Activated CD4-positive, alpha-beta T cell treated with anti-CD3 and anti-CD28 coated beads, Interleukin-2, amount 10 ng/mL, durations not matched to agents 24 days and 14 days (primary cell): Measurements from ENCODE around the gene ZNF674. TPM values are rescaled to one million over a fixed set of nuclear protein-coding genes. Genes with fewer than 3 reads are reported as not detected.
"Not testable (repeated sequence)": the region's sequence is repeated elsewhere in the genome, so short reads cannot be mapped to it uniquely, and the experiment has no call there.

ENCODE experiments used
- DNase-seq: peaks from one replicate; pipeline ENCODE4 v3.0.0; 2022
- H3K27ac Mint-ChIP-seq: one replicate; pipeline ENCODE4 v1.8.0; 2022; ENCODE audit warnings: mild to moderate bottlenecking, mixed read lengths
- H3K27me3 Mint-ChIP-seq: one replicate; pipeline ENCODE4 v1.8.0; 2022; ENCODE audit warnings: mixed read lengths
- H3K36me3 Mint-ChIP-seq: one replicate; pipeline ENCODE4 v1.8.0; 2022; ENCODE audit warnings: low read depth, mild to moderate bottlenecking, mixed read lengths
- H3K4me1 Mint-ChIP-seq: one replicate; pipeline ENCODE4 v1.8.0; 2021; ENCODE audit warnings: mixed read lengths
- H3K4me3 Mint-ChIP-seq: one replicate; pipeline ENCODE4 v1.8.0; 2022; ENCODE audit warnings: mild to moderate bottlenecking, moderate library complexity, mixed read lengths
- H3K9me3 Mint-ChIP-seq: one replicate; pipeline ENCODE4 v1.8.0; 2021; ENCODE audit warnings: mixed read lengths
- intact Hi-C: fragments of 100-400 bp; cut with micrococcal nuclease; formaldehyde crosslinking; loops from one replicate; pipeline ENCODE4 v1.15.1; 2023
- total RNA-seq: library from RNA; stranded (reverse); gene quantifications from 2 replicates; pipeline ENCODE4 v1.2.3, GENCODE V29; 2022

ZNF674 gene
- total RNA-seq, 1 donor from 2014 or later: 2.1 TPM

DNA sequence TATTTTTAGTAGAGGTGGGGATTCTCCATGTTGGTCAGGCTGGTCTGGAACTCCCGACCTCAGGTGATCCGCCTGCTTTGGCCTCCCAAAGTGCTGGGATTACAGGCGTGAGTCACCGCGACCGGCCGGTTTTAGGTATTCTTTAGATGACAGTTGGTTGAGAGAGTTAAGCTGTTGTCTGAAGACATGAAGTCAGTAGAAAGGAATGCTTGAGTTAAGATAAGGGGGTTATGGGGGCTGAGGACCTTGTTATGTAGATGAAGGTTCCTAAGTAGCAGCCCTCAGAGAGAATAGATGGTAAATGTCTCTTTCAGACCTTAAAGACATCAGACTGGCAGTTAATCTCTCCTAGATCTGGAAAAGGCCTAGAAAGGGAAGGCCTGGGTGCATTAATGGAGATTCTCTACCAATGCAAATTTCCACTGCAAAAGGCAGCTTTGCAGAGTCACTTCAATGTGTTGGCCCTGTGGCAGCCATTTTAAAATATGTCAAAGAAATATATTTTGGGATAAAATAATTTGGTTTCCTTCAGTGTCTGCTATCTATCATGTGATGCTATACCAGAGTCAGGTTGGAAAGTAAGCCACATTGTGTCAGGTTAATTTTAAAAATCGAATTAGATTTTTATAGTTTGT, 6.4 kb upstream of the ZNF674 start:
- DNase-seq: no peak
- H3K27ac Mint-ChIP-seq: no peak overlapping the region
- H3K27me3 Mint-ChIP-seq: no peaks in the 10 kb centered on the region
- H3K36me3 Mint-ChIP-seq: peaks cover 23% of the 10 kb centered on the region
- H3K9me3 Mint-ChIP-seq: no peaks in the 10 kb centered on the region
- no peak overlapping the region for H3K4me3 Mint-ChIP-seq
- H3K4me1 Mint-ChIP-seq: peaks cover 4% of the 10 kb centered on the region
- intact Hi-C loops: no loop called here

DNA sequence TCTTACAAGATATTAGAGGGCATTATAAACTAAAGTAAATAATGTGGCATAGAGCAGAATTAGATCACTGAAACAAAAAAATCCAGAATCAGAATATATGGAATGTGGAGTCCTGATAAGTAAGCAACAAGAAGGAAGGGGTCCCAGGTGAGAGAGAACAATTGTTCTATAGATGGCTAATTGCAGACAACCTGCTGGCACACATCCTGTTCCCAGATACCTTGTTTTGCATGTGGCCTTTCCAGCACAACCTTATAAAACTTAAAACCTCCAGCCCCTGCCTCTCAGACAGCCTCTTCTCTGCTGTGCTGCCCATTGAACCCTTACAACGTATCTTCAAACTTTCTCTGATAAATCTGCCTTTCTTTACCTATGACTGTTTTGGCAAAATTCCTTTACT, 4.7 kb upstream of the ZNF674 start:
- peaks cover 26% of the 10 kb centered on the region for H3K36me3 Mint-ChIP-seq
- no peaks in the 10 kb centered on the region for H3K9me3 Mint-ChIP-seq
- H3K4me1 Mint-ChIP-seq: peaks cover 11% of the 10 kb centered on the region
- no peak overlapping the region for H3K27ac Mint-ChIP-seq
- no peak overlapping the region for H3K4me3 Mint-ChIP-seq
- no peaks in the 10 kb centered on the region for H3K27me3 Mint-ChIP-seq
- intact Hi-C loops: loop anchor here (5.0 kb wide), 2 partner anchors 87 to 242 kb away; no protein-coding TSS in a partner anchor
- no peak for DNase-seq

DNA sequence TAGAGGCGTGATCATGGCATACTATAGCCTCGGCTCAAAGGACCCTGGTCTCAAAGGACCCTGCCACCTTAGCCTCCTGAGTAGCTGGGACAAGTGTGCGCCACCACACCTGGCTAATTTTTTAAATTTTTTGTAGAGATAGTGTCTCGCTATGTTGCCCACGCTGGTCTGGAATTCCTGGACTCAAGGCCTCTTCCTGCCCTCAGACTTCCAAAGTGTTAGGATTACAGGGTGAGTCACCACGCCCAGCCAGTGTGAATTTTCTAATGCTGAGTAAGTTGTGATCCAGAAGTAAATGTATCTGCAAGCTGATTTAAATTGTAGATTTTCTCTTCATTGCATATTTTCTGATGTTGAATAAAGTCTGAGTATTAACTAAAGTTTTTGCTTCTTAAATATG, 2.6 kb upstream of the ZNF674 start:
- intact Hi-C loops: loop anchor here (5.0 kb wide), 2 partner anchors 89 to 244 kb away; no protein-coding TSS in a partner anchor
- Mint-ChIP-seq H3K4me1 (peaks cover 16% of the 10 kb centered on the region), H3K27me3 (no peaks in the 10 kb centered on the region)

DNA sequence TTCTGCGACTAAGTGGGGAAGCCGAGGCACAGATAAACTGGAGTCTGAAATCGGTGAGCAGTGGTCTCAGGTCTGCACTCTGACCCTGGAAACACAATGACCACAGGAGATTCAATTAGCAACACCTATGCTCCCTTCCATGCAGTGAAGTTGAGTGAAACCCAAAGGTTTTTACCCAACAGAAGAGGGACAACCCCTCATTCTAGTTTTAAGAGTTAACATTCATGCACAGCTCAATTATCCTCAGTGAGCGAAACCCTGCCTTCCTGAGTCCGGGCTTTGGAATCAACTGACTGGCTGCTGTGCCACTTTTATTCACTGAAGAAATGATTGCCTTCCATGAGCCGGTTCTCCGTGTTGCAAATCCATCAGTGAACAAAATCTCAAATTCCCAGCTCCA, 694 bp downstream of the ZNF674 start:
- peaks cover 27% of the 10 kb centered on the region for H3K36me3 Mint-ChIP-seq
- DNase-seq, H3K9me3 Mint-ChIP-seq, H3K27me3 Mint-ChIP-seq, intact Hi-C loops: not testable (repeated sequence)
- peaks cover 16% of the 10 kb centered on the region for H3K4me1 Mint-ChIP-seq
- peak overlapping the region; percentile 97 for H3K27ac Mint-ChIP-seq
- H3K4me3 Mint-ChIP-seq: peak overlapping the region; percentile 95

More for the DNA sequence above, 2.6 kb upstream of the ZNF674 start:
- no peak for DNase-seq
- H3K27ac Mint-ChIP-seq: no peak overlapping the region
- no peak overlapping the region for H3K4me3 Mint-ChIP-seq
- peaks cover 30% of the 10 kb centered on the region for H3K36me3 Mint-ChIP-seq
- no peaks in the 10 kb centered on the region for H3K9me3 Mint-ChIP-seq

DNA sequence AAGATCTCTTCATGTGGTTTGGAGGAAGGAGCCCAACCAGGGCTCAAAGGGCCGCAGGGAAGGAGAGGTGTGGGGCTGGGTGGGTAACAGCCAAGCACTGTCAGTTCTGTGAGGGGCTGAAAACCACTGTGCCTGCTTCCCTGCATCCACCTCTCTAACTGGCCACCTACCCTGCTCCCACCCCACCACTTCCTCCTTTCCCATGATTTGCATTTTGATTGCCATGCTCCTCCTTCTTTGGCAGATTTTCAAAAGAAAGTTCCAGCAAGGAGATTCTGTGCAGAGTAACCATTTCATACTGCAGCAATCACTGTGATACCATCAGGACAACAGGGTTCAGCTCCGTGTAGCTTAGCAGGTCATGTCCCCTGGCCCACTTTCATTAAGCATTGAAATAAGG, 1.8 kb downstream of the ZNF674 start:
- Mint-ChIP-seq H3K27ac (no peak overlapping the region), H3K36me3 (peaks cover 20% of the 10 kb centered on the region), H3K9me3 (no peaks in the 10 kb centered on the region), H3K4me1 (peaks cover 13% of the 10 kb centered on the region), H3K27me3 (no peaks in the 10 kb centered on the region), H3K4me3 (peak overlapping the region; percentile 21)
- intact Hi-C loops: no loop called here
- no peak for DNase-seq

DNA sequence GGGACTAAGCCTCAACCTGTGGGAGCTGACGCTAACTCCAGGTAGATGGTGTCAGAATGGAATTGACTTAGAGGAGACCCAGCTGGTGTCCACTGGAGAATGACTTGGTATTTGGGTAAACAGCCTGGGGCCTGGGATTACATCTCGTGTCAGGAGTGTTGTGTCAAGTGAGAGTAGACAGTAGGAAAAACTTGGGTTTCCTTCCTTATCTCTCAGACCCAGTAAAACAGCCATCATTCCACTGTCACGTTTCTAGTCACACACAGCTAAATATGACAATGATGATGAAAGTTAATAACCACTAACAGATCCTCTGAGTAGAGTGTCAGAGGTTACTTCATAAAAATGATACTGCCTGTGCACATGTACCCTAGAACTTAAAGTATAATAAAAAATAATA, 13.8 kb downstream of the ZNF674 start:
- Mint-ChIP-seq H3K4me1 (peaks cover 4% of the 10 kb centered on the region), H3K4me3 (no peak overlapping the region), H3K27ac (no peak overlapping the region), H3K36me3 (peaks cover 4% of the 10 kb centered on the region), H3K27me3 (no peaks in the 10 kb centered on the region), H3K9me3 (no peaks in the 10 kb centered on the region)
- DNase-seq: no peak
- intact Hi-C loops: no loop called here

DNA sequence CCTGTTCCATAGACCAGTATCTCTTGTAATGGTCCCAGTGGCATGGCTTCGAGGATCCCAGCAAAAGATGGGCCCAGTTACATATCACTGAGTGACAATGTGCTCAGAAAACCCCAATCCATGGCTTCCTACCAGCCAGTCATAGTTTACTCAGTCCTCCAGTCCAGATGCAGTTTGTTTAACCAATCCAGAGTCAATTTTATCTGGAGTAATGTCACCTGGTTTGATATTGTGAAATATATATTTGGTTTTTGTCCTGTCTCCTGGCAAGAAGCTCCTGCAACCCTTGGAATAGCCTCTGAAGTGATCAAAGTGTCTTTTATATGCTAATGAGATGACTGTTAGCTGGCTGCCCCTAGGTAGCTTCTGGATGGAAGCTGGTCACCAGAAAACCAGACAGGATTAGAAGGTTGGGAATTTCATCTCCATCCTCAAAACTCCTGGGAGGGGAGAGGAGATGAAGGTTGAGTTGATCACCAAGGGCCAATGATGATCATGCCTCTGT, 14.8 kb downstream of the ZNF674 start:
- H3K9me3 Mint-ChIP-seq, H3K4me1 Mint-ChIP-seq, intact Hi-C loops, H3K36me3 Mint-ChIP-seq, H3K27ac Mint-ChIP-seq, DNase-seq, H3K4me3 Mint-ChIP-seq, H3K27me3 Mint-ChIP-seq: not testable (repeated sequence)

DNA sequence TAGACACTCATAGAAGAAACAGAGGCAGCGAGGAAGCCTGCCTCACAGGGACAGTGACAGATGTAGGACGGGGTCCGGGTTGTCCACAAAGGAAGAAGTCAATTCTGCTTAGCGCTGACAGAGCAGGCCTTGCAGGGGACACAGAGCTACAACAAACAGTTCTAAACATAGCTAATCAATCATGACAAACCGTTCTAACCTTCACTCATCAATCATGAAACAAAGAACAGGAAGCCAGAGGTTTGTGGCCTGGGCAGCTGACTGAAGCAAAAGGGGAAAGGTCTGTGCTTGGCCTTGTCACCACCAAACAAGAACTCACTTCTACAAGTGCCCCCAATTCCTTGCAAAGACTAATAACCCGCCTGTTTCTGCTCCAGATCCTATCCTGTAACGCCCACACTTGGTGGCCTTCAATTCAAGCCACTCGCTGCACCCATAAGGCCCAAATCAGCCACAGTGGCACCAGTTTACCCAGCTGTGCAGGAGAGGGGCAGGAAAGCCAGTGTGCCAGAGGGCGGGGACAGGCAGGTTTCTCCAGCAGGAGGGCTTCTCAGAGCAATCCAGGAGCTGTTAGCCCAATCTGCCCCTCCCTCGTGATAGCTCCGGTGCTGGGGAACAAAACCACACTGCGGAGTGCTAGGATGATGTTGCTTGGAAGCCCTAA, 15.3 kb downstream of the ZNF674 start:
- H3K4me1 Mint-ChIP-seq, H3K36me3 Mint-ChIP-seq, H3K9me3 Mint-ChIP-seq, H3K27me3 Mint-ChIP-seq, DNase-seq, H3K4me3 Mint-ChIP-seq, H3K27ac Mint-ChIP-seq, intact Hi-C loops: not testable (repeated sequence)

DNA sequence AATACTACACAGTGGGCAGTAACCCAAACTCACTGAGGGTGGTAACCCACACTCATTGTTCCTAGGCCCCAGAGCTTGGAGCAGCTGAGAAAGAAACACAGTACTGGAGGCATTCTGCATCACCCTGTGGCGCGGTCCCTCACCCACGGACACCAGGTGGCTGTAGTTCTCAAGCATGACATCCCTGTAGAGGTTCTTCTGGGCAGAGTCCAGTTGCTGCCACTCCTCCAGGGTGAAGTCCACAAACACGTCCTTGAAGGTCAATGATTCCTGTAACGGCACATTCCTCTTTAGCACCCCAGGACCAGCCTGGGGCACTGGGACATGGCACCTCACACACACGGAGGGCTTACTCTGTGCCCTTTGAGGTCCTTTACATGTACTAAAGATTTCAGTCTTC, 16.6 kb downstream of the ZNF674 start:
- H3K27me3 Mint-ChIP-seq, DNase-seq, H3K4me1 Mint-ChIP-seq, intact Hi-C loops, H3K27ac Mint-ChIP-seq, H3K36me3 Mint-ChIP-seq, H3K9me3 Mint-ChIP-seq, H3K4me3 Mint-ChIP-seq: not testable (repeated sequence)

DNA sequence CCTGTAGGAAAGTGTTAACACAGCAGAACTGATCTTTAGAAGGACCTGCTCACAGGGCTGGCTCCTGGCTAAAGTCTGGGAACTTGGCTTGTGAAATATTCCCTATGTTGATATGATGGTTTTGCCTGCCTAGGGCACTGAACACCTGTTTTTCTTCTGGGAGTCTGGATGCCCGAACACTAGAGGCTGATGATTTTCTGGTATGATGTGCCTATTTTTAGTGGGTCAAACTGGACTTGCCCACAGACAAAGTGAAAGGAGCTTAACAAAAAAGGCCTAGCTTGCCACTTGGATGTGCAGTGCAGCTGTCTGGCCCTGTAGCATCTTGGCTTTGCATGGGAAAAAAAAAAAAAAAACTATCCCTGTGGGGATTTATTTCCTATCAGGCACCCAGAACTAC, 39.1 kb downstream of the ZNF674 start:
- Mint-ChIP-seq H3K27ac (no peak overlapping the region), H3K9me3 (peaks cover 4% of the 10 kb centered on the region), H3K4me3 (no peak overlapping the region), H3K27me3 (no peaks in the 10 kb centered on the region), H3K36me3 (peaks cover 40% of the 10 kb centered on the region), H3K4me1 (no peaks in the 10 kb centered on the region)
- intact Hi-C loops: no loop called here
- DNase-seq: no peak

DNA sequence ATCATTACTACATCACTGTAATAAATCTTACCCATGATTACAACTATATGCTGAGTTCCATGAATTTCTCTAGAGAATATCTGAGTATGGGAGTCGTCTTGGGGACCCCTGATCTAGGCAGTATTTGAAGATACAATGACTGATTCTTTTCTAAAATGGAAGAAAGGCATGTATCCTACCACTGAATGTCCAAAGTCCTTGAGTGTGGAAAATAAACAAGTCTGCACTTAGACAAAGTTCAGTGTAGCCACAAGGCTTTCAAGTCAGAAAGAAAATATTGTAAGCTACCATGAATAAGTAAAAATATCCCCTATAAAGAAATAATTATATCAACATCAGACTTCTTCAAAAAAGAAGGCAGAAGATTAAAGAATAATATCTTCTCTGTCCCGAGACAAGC, 42.4 kb downstream of the ZNF674 start:
- Mint-ChIP-seq H3K9me3 (peaks cover 8% of the 10 kb centered on the region), H3K36me3 (peaks cover 46% of the 10 kb centered on the region), H3K27ac (no peak overlapping the region), H3K27me3 (no peaks in the 10 kb centered on the region), H3K4me1 (no peaks in the 10 kb centered on the region), H3K4me3 (no peak overlapping the region)
- intact Hi-C loops: no loop called here
- no peak for DNase-seq

DNA sequence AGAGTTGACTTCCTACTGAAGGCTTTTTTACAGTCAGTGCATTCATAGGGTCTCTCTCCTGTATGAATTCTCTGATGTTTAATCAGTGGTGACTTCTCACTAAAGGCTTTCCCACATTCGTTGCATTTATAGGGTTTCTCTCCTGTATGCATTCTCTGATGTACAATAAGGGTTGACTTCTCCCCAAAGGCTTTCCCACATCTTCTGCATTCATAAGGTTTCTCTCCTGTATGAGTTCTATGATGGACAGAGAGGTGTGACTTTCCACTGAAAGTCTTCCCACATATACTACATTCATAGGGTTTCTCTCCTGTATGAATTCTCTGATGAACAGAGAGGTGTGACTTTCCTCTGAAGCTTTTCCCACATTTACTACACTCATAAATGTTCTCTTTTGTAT, 45.2 kb downstream of the ZNF674 start:
- DNase-seq: no peak
- H3K36me3 Mint-ChIP-seq: peaks cover 45% of the 10 kb centered on the region
- H3K27me3 Mint-ChIP-seq: no peaks in the 10 kb centered on the region
- peaks cover 4% of the 10 kb centered on the region for H3K9me3 Mint-ChIP-seq
- intact Hi-C loops: no loop called here
- H3K27ac Mint-ChIP-seq: no peak overlapping the region
- no peak overlapping the region for H3K4me3 Mint-ChIP-seq
- H3K4me1 Mint-ChIP-seq: no peaks in the 10 kb centered on the region

DNA sequence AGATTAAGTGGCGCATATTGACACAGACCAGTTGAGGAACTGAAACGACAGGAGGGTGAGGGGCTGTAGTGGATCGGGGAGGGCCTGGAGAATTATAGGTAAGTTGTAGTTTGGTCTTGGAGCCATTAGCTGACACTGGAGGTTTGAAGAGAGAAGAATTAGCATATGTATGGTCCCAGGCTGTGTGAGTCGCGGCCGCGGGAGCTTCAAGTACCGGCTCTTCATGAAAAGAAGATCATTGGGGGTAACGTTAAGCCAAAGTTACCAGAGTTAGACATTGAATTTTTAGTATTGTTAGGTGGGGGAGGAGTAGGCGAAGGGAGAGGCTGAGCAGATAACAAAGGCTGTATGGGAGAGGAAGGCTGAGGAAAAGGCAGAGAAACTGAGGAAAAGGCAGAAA, 56.5 kb downstream of the ZNF674 start:
- DNase-seq: no peak
- Mint-ChIP-seq H3K27me3 (no peaks in the 10 kb centered on the region), H3K4me3 (no peak overlapping the region), H3K36me3 (peaks cover 43% of the 10 kb centered on the region), H3K27ac (no peak overlapping the region), H3K4me1 (no peaks in the 10 kb centered on the region), H3K9me3 (peaks cover 13% of the 10 kb centered on the region)
- intact Hi-C loops: no loop called here

DNA sequence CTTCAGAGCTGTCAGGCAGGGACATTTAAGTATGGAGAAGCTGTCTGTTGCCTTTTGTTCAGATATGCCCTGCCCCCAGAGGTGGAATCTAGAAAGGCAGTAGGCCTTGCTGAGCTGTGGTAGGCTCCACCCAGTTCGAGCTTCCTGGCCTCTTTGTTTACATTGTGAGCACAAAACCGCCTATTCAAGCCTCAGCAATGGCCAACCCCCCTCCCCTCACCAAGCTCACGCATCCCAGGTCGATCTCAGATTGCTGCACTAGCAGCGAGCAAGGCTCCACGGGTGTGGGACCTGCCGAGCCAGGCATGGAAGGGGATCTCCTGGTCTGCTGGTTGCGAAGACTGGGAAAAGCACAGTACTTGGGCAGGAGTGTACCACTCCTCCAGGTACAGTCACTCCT, 59.3 kb downstream of the ZNF674 start:
- Mint-ChIP-seq H3K36me3 (peaks cover 59% of the 10 kb centered on the region), H3K9me3 (peaks cover 18% of the 10 kb centered on the region), H3K4me1 (no peaks in the 10 kb centered on the region), H3K27me3 (no peaks in the 10 kb centered on the region), H3K27ac (no peak overlapping the region), H3K4me3 (no peak overlapping the region)
- intact Hi-C loops: no loop called here
- no peak for DNase-seq
